ENCODE results near the gene FOXF2. TPM values are rescaled to one million over a fixed set of nuclear protein-coding genes. Genes with fewer than 3 reads are reported as not detected.

FOXF2 gene
- total and polyA plus RNA-seq, 2 donors (not counting 3 experiments of a cell fraction or from before 2014, with no cell fraction given), result not detected

GRCh38 chr6:1396952-1397868 lies 7.8 kb downstream of the FOXF2 start:
- Histone ChIP-seq H4K20me1 (replicated peaks; ENCODE audit: control insufficient read depth, extremely low read depth, insufficient read depth, low read length) (no peaks in the 10 kb centered on the region), H3K4me1 (ENCODE audit: control insufficient read depth, extremely low read depth, insufficient read depth, low read length) (no peaks in the 10 kb centered on the region), H3K27ac (ENCODE audit: insufficient read depth, low read depth, low read length) (no peak overlapping the region), H3K36me3 (ENCODE audit: control insufficient read depth in 2 of 2, extremely low read depth in 1 of 2, insufficient read depth in 2 of 2, low read length in 2 of 2) (no peaks in the 10 kb centered on the region), H3K79me2 (ENCODE audit: control insufficient read depth, insufficient read depth, low read length) (no peaks in the 10 kb centered on the region), H3K9ac (replicated peaks; ENCODE audit: extremely low read depth, insufficient read depth, low read length) (no peak overlapping the region), H3K9me1 (replicated peaks; ENCODE audit: control insufficient read depth, extremely low read depth, insufficient read depth, low read length) (no peaks in the 10 kb centered on the region), H2AFZ (ENCODE audit: low read depth, low read length) (no peak overlapping the region), H3K4me2 (ENCODE audit: insufficient read depth, low read length) (no peak overlapping the region), H3K4me3 (replicated peaks in 1 of 3; ENCODE audit: insufficient read depth in 1 of 3, low read depth in 1 of 3, low read length in 3 of 3) (no peak overlapping the region), H3K27me3 (ENCODE audit: control insufficient read depth in 2 of 2, insufficient read depth in 2 of 2, low read length in 2 of 2) (peaks cover 41 to 46% of the 10 kb centered on the region in 2 experiments), H3K9me3 (replicated peaks; ENCODE audit: control insufficient read depth, insufficient read depth, low read length) (no peaks in the 10 kb centered on the region)
- no TSS peak for BruUV-seq (replicated peaks)
- CTCF ChIA-PET, result interaction anchor here (0.5 to 2.6 kb wide), 38 partner anchors 8 to 1209 kb away, joined by 3 to 53 read pairs (median 4); no protein-coding TSS in a partner anchor
- TF ChIP-seq EZH2 (IDR thresholded peaks at IDR 0.05; ENCODE audit: borderline replicate concordance, low read depth, low read length, severe bottlenecking) (no peak), CTCF (IDR thresholded peaks at IDR 0.05; ENCODE audit: extremely low read depth in 1 of 2, insufficient read depth in 1 of 2, low read depth in 1 of 2, low read length in 2 of 2) (peak; percentile 97 to 99), POLR2A (IDR thresholded peaks at IDR 0.05; ENCODE audit: low read depth, low read length) (no peak), GATA2 (IDR thresholded peaks at IDR 0.05; ENCODE audit: insufficient read depth, insufficient read length, low read depth, low read length) (no peak)
- POLR2A ChIA-PET, result no interaction called here
- DNase-seq (ENCODE audit: low read depth, low spot score) (peak; percentile 68), FAIRE-seq (peak; percentile 84)
- dilution Hi-C loops (cut with MboI; ENCODE audit: extremely low pct_ligation_motif_present, low sequenced_read_pairs) (no loop called here), intact Hi-C loops (cut with micrococcal nuclease) (loop anchor here (1.0 to 2.0 kb wide), 4 partner anchors 40 to 1208 kb away; no protein-coding TSS in a partner anchor)
